Testis (tissue), 5 donors: ENCODE data around the gene DPPA2. TPM values are rescaled to one million over a fixed set of nuclear protein-coding genes. Genes with fewer than 3 reads are reported as not detected.
"Not testable (repeated sequence)": the region's sequence is repeated elsewhere in the genome, so short reads cannot be mapped to it uniquely, and the experiment has no call there.

Experiments
- DNase-seq: peaks from one replicate; pipeline ENCODE4 v3.0.0-alpha.2; 2019
- H3K27ac ChIP-seq, 2 donors: fragments of 200-600 bp; sonication (generic); one replicate each; pipeline ENCODE4 v1.5.1; 2019
- H3K27me3 ChIP-seq: fragments of 200-600 bp; sonication (generic); one replicate; pipeline ENCODE4 v1.5.1; 2019
- H3K36me3 ChIP-seq: fragments of 200-600 bp; sonication (generic); one replicate; pipeline ENCODE4 v1.5.1; 2017; ENCODE audit warnings: low read depth; ENCODE audit errors: missing control alignments
- H3K4me1 ChIP-seq: fragments of 200-600 bp; sonication (generic); one replicate; pipeline ENCODE4 v1.5.1; 2019
- H3K4me3 ChIP-seq, 2 donors: fragments of 200-600 bp; sonication (generic); one replicate each; pipeline ENCODE4 v1.5.1; 2017 to 2019
- H3K9me3 ChIP-seq: fragments of 200-600 bp; sonication (generic); one replicate; pipeline ENCODE4 v1.5.1; 2017
- POLR2A ChIP-seq: fragments of 450-650 bp; IDR thresholded peaks from one replicate; pipeline ENCODE4 v1.6.1; 2017; ENCODE audit warnings: antibody characterized with exemption, mild to moderate bottlenecking, moderate library complexity
- WGBS, 2 donors: methylation state at CpG; one replicate each; pipeline ENCODE4 v1.1.5; 2018; 5-methylcytosine and 5-hydroxymethylcytosine counted together
- intact Hi-C: fragments of 100-400 bp; cut with DNase I; formaldehyde crosslinking; loops from one replicate; pipeline ENCODE4 v1.15.1; 2023; ENCODE audit warnings: low total_unique reads
- long read RNA-seq, 2 donors: transcript quantifications; one replicate each; lab custom pipeline, GENCODE V29; 2026
- polyA plus RNA-seq: library from polyadenylated mRNA; stranded (reverse); fragments of 350-450 nt; fragmentation: Illumina TruSeq; extraction: RNeasy Lipid Tissue Mini Kit (QIAGEN cat#74804); gene quantifications from one replicate; pipeline ENCODE4 v1.2.3, GENCODE V29; 2014; ENCODE audit warnings: low read depth, low replicate concordance; ENCODE audit not compliant: insufficient read depth
- total RNA-seq, 2 donors: library from RNA; depleted of rRNA; stranded (reverse); fragments of >200 nt; gene quantifications; one replicate each; pipeline ENCODE4 v1.2.3, GENCODE V29; 2016
- TF ChIP-seq, protein P1 (sequence below), 3 experiments: fragments of 450-650 bp in 2 of 3; fragments of 200-600 bp in 1 of 3; sonication (generic) in 1 of 3; IDR thresholded peaks; one replicate each; pipeline ENCODE4 v1.5.1; 2016 to 2019; ENCODE audit warnings: antibody characterized with exemption in 3 of 3, mild to moderate bottlenecking in 2 of 3, moderate library complexity in 1 of 3

DPPA2 gene, protein sequence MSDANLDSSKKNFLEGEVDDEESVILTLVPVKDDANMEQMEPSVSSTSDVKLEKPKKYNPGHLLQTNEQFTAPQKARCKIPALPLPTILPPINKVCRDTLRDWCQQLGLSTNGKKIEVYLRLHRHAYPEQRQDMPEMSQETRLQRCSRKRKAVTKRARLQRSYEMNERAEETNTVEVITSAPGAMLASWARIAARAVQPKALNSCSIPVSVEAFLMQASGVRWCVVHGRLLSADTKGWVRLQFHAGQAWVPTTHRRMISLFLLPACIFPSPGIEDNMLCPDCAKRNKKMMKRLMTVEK
- 10 to 100 TPM in 1 of 2 donors, 1 to 10 TPM in 1; 6.6 to 10.2 TPM for total RNA-seq
- 4.9 TPM for polyA plus RNA-seq
- long read RNA-seq, donor 1, partial matches to known transcripts = 0 of 2 reads
- long read RNA-seq, donor 1, other reads (novel, unspliced or antisense) = 0 of 2 reads
- long read RNA-seq, donor 2, partial matches to known transcripts = 0 of 1 reads
- long read RNA-seq, donor 2, other reads (novel, unspliced or antisense) = 0 of 1 reads

DNA sequence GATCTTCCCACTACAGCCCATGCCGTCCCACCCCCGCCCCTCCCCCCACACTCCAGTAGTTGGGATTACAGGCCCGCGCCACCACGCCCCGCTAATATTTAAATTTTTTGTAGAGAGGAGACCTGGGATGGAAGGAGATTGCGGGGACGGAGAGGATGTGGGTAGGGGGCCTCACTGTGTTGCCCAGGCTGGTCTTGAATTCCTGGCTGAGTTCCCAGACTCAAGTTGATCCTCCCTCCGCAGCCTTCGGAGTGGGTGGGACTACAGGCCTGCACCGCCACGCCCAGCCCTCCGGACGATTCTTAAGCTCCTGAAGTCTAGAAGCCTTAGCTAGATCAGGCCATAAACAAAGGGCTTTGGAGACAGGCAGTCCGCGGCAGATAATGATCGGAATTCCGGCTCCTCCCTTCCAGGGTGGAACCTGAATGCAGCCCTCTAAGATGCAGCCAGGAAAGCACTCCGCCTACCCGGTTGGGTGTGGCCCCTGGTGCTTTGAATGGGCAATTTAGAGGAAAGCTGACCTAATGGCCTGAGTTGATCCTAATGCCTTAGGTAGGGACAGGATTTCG, at the start of gene DPPA2:
DPPA2 (minus strand) TSS at position 356 of the 569 bp plus-strand sequence. CDS start 1,975 bp downstream, outside the sequence.
- Histone ChIP-seq H3K4me1 (no peaks in the 10 kb centered on the region), H3K9me3 (no peaks in the 10 kb centered on the region), H3K27me3 (no peaks in the 10 kb centered on the region), H3K4me3 (peak within 1 kb of the TSS in 1 of 2 donors; percentile 39), H3K27ac (no peak within 1 kb of the TSS), H3K36me3 (no peaks in the 10 kb centered on the region)
- DNase-seq = peak; percentile 40
- intact Hi-C loops = no loop called here
- no peak for TF ChIP-seq POLR2A
- TF ChIP-seq, protein P1, sequence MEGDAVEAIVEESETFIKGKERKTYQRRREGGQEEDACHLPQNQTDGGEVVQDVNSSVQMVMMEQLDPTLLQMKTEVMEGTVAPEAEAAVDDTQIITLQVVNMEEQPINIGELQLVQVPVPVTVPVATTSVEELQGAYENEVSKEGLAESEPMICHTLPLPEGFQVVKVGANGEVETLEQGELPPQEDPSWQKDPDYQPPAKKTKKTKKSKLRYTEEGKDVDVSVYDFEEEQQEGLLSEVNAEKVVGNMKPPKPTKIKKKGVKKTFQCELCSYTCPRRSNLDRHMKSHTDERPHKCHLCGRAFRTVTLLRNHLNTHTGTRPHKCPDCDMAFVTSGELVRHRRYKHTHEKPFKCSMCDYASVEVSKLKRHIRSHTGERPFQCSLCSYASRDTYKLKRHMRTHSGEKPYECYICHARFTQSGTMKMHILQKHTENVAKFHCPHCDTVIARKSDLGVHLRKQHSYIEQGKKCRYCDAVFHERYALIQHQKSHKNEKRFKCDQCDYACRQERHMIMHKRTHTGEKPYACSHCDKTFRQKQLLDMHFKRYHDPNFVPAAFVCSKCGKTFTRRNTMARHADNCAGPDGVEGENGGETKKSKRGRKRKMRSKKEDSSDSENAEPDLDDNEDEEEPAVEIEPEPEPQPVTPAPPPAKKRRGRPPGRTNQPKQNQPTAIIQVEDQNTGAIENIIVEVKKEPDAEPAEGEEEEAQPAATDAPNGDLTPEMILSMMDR (IDR thresholded peaks at IDR 0.05) = no peak
- WGBS, 2 donors = 63 to 69% methylated on average over 21 of the region's 21 CpGs

DNA sequence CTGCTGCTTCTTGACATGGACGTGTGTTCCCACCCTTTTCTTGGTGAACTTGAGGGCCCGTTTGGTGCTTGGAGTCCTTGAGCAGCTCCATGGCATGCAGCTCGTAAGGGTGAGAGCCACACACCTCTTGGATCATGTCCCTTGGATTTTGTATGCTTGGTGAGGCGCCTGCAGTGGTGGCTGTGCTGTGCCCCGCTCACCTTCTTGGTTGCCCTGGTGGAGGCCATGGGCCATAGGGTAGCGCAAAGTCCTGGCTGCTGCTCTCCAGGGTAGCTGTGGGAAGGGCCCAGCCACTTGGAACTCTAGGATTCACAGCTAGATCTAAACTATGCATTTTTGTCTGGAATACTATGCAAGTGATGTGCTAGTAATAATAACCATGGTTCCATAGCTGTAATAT, 47.8 kb upstream of the DPPA2 start:
- intact Hi-C loops = no loop called here
- 93 to 94% methylated on average over 2 to 6 of the region's 6 CpGs for WGBS, 2 donors
- H3K4me1 ChIP-seq = no peaks in the 10 kb centered on the region
- H3K36me3 ChIP-seq = no peaks in the 10 kb centered on the region
- H3K27me3 ChIP-seq = no peaks in the 10 kb centered on the region
- H3K4me3 ChIP-seq = no peak overlapping the region
- no peaks in the 10 kb centered on the region for H3K9me3 ChIP-seq
- no peak overlapping the region for H3K27ac ChIP-seq
- DNase-seq = no peak
- TF ChIP-seq, protein P1 (IDR thresholded peaks at IDR 0.05) = no peak
- no peak for TF ChIP-seq POLR2A

DNA sequence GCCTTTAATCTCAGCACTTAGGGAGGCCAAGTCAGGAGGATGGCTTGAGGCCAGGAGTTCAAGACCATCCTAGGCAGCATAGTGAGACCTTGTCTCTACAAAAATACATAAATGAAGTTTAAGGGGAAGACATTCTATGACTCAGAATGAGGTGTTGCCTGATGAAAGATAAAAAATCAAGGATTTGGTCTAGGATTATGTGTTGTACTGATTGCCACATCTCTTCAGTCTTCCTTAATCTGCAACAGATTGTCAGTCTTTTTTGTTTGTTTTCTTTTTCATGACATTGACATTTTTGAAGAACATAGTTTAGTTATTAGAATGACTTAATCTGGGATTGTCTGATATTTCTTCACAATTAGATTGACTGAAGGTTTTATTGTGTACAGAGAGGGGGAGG, 47.3 kb upstream of the DPPA2 start:
- H3K36me3 ChIP-seq = no peaks in the 10 kb centered on the region
- H3K4me1 ChIP-seq = no peaks in the 10 kb centered on the region
- intact Hi-C loops = no loop called here
- TF ChIP-seq POLR2A = no peak
- TF ChIP-seq, protein P1 (IDR thresholded peaks at IDR 0.05) = no peak
- no peak overlapping the region for H3K27ac ChIP-seq
- H3K4me3 ChIP-seq = no peak overlapping the region
- no peaks in the 10 kb centered on the region for H3K9me3 ChIP-seq
- no peaks in the 10 kb centered on the region for H3K27me3 ChIP-seq
- DNase-seq = no peak

DNA sequence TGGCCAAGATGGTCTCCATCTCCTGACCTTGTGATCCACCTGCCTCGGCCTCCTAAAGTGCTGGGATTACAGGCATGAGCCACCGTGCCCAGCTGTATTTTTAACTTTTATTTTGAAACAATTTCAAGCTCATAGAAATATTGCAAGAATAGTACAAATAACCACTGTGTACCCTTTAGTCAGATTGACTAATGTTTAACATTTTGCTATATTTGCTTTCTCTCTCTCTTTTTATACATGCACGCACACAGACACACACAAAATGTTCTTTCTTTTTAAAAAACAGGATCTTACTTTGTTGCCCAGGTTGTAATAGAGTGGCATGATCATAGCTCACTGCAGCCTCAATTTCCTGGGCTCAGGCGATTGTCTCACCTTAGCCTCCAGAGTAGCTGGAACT, 46.5 kb upstream of the DPPA2 start:
- no peaks in the 10 kb centered on the region for H3K36me3 ChIP-seq
- H3K9me3 ChIP-seq = no peaks in the 10 kb centered on the region
- DNase-seq = no peak
- H3K27me3 ChIP-seq = no peaks in the 10 kb centered on the region
- no peak overlapping the region for H3K4me3 ChIP-seq
- TF ChIP-seq POLR2A = no peak
- TF ChIP-seq, protein P1 (IDR thresholded peaks at IDR 0.05) = no peak
- no peaks in the 10 kb centered on the region for H3K4me1 ChIP-seq
- no peak overlapping the region for H3K27ac ChIP-seq
- intact Hi-C loops = no loop called here
- 88 to 92% methylated on average over 4 of the region's 4 CpGs for WGBS, 2 donors

DNA sequence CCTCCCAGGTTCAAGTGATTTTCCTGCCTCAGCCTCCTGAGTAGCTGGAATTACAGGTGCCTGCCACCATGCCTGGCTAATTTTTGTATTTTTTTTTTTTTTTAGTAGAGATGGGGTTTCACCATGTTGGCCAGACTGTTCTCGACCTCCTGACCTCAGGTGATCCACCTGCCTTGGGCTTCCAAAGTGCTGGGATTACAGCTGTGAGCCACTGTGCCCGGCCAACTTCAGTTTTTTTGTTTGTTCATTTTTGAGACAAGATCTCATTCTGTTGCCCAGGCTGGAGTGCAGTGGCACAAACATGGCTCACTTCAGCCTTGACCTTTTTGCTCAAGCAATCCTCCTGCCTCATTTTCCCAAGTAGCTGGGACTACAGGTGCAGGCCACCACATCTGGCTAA, 42.5 kb upstream of the DPPA2 start:
- intact Hi-C loops, H3K27ac ChIP-seq, H3K9me3 ChIP-seq, H3K36me3 ChIP-seq, H3K27me3 ChIP-seq, H3K4me3 ChIP-seq, DNase-seq, H3K4me1 ChIP-seq: not testable (repeated sequence)
- 91 to 96% methylated on average over 2 of the region's 2 CpGs for WGBS, 2 donors
